ENCODE measurements around the gene MRAS.
"Not testable (repeated sequence)": the region's sequence is repeated elsewhere in the genome, so short reads cannot be mapped to it uniquely, and the experiment has no call there.

MRAS gene

GRCh38 chr3:138364356-138365252, 16.2 kb downstream of the MRAS start:
- FAIRE-seq (no peak), DNase-seq (ENCODE audit: extremely low spot score, insufficient read length, low read depth) (no peak)

- FAIRE-seq (no peak), DNase-seq (ENCODE audit: extremely low spot score, insufficient read length, low read depth) (no peak)
Observed at GRCh38 chr3:138365253-138365555, 16.8 kb downstream of the MRAS start.

- no peak for FAIRE-seq
- DNase-seq (ENCODE audit: extremely low spot score, insufficient read length, low read depth): no peak
Observed at GRCh38 chr3:138366006-138366759, 17.8 kb downstream of the MRAS start.

GRCh38 chr3:138367326-138367850, 19.0 kb downstream of the MRAS start:
- DNase-seq (ENCODE audit: extremely low spot score, insufficient read length, low read depth): no peak
- no peak for FAIRE-seq

- FAIRE-seq: no peak
- DNase-seq (ENCODE audit: extremely low spot score, insufficient read length, low read depth): no peak
Observed at GRCh38 chr3:138367911-138368310, 19.5 kb downstream of the MRAS start.

GRCh38 chr3:138369151-138369900, 20.9 kb downstream of the MRAS start:
- DNase-seq (ENCODE audit: extremely low spot score, insufficient read length, low read depth) (no peak), FAIRE-seq (no peak)

- FAIRE-seq: no peak
Observed at GRCh38 chr3:138370321-138370720, 21.9 kb downstream of the MRAS start.

GRCh38 chr3:138371070-138371965, 22.9 kb downstream of the MRAS start:
- FAIRE-seq: peak; percentile 93
- DNase-seq (ENCODE audit: extremely low spot score, insufficient read length, low read depth): peak; percentile 60

More at GRCh38 chr3:138370321-138370720, 21.9 kb downstream of the MRAS start:
- DNase-seq (ENCODE audit: extremely low spot score, insufficient read length, low read depth): no peak

- no peak for FAIRE-seq
- DNase-seq (ENCODE audit: extremely low spot score, insufficient read length, low read depth): no peak
Observed at GRCh38 chr3:138373087-138373735, 24.8 kb downstream of the MRAS start.

- no peak for FAIRE-seq
- DNase-seq (ENCODE audit: extremely low spot score, insufficient read length, low read depth): no peak
Observed at GRCh38 chr3:138373736-138374094, 25.3 kb downstream of the MRAS start.

- DNase-seq (ENCODE audit: extremely low spot score, insufficient read length, low read depth) (no peak), FAIRE-seq (no peak)
Observed at GRCh38 chr3:138374573-138375134, 26.3 kb downstream of the MRAS start.

GRCh38 chr3:138375447-138375846, 27.1 kb downstream of the MRAS start:
- no peak for FAIRE-seq

GRCh38 chr3:138376663-138377062, 28.3 kb downstream of the MRAS start:
- no peak for FAIRE-seq
- DNase-seq (ENCODE audit: extremely low spot score, insufficient read length, low read depth): no peak

More at GRCh38 chr3:138375447-138375846, 27.1 kb downstream of the MRAS start:
- no peak for DNase-seq (ENCODE audit: extremely low spot score, insufficient read length, low read depth)

GRCh38 chr3:138377212-138377611, 28.8 kb downstream of the MRAS start:
- not testable (repeated sequence) for FAIRE-seq; DNase-seq (ENCODE audit: extremely low spot score, insufficient read length, low read depth)

GRCh38 chr3:138377804-138378203, 29.4 kb downstream of the MRAS start:
- DNase-seq (ENCODE audit: extremely low spot score, insufficient read length, low read depth) (no peak), FAIRE-seq (no peak)

GRCh38 chr3:138378331-138378730, 30.0 kb downstream of the MRAS start:
- DNase-seq (ENCODE audit: extremely low spot score, insufficient read length, low read depth) (no peak), FAIRE-seq (no peak)

- DNase-seq (ENCODE audit: extremely low spot score, insufficient read length, low read depth) (no peak), FAIRE-seq (no peak)
Observed at GRCh38 chr3:138378990-138379389, 30.6 kb downstream of the MRAS start.

GRCh38 chr3:138381413-138381901, 33.1 kb downstream of the MRAS start:
- DNase-seq (ENCODE audit: extremely low spot score, insufficient read length, low read depth) (no peak), FAIRE-seq (no peak)

All from GM18507 (cell line).